GM21529 (cell line): ENCODE measurements around the gene CDO1.

ENCODE experiments used
- ATAC-seq: cut with Tn5 transposase; IDR thresholded peaks from one replicate; pipeline ENCODE4 v1.9.1; 2021; ENCODE audit not compliant: unreplicated experiment

The CDO1 gene

DNA sequence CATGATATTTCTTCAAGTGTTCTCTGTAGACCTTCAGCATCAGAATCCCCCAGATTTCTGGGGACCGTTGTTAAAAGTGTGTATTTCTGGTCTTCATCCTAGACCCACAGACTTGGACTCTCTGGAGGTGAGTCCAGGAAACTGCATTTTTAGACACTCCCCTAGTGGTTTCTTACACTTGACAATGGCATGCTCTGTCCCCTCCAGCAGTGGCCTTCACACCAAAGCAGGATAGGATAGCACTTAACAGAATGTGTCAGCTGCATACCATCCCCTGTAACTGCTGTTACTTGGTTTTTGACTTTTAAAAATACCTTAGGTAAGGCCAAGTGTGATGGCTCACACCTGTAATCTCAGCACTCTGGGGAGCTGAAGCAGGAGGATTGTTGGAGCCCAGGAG is 20.8 kb downstream of the CDO1 start:
- no peak for ATAC-seq

DNA sequence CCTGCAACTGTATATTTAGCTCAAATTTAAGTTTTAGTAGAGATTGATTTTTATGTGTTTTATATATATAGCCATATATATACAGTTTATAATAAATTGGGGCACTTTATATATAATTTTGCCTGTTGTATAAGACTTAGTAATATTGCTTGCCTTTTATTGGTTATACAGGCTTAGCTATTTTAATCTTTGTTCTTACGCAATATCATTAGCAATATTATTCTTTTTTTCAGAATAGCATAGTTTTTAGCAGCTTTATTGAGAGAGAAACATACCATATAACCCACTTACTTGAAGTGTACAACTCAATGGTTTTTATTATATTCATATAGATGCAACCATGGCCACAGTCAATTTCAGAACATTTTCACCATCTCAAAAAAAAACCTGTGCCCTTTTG is 28.0 kb downstream of the CDO1 start:
- ATAC-seq, result no peak

GRCh38 chr5:115787426-115787825 is 29.0 kb downstream of the CDO1 start:
- ATAC-seq, result no peak

GRCh38 chr5:115785381-115786065 is 30.9 kb downstream of the CDO1 start:
- ATAC-seq, result no peak

DNA sequence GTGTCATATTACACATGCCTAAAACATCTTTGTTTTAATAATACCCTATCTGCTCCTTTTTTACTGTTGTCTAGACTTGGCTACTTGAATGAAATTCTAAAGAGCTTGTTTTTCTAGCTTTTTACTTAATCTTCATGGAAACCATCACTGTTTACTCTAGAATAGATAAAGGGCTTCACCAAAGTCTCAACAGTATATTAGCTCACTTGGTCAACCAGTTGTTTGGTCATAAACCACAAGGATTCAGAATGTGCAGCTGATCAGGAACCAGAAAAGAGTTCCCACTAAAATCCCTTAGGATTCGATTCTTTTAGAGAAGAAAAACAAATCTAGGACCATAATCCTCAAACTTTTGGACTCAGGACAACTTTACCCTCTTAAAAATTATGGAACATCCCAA is 38.0 kb downstream of the CDO1 start:
- ATAC-seq, result no peak

DNA sequence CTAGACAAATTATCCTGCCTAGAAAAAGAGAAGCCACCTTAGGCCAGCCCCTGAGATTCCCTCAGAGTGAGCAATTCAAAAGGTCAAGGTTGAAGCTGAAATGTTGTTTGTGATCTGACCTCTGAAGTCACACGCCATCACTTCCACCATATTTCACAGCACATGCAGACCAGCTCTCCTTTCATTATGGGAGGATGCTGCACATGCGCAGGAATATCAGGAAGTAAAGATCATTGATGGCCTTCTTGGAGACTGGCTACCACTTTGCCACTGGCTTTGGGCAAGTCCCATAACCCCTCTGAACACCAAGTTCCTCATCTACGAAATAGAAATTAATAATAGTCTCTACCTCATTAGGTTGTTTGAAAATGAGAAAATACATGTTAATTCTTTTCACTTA is 39.5 kb downstream of the CDO1 start:
- no peak for ATAC-seq

GRCh38 chr5:115775999-115776398 is 40.5 kb downstream of the CDO1 start:
- no peak for ATAC-seq

- ATAC-seq, result no peak
Measured at GRCh38 chr5:115774684-115775083, 41.8 kb downstream of the CDO1 start.

DNA sequence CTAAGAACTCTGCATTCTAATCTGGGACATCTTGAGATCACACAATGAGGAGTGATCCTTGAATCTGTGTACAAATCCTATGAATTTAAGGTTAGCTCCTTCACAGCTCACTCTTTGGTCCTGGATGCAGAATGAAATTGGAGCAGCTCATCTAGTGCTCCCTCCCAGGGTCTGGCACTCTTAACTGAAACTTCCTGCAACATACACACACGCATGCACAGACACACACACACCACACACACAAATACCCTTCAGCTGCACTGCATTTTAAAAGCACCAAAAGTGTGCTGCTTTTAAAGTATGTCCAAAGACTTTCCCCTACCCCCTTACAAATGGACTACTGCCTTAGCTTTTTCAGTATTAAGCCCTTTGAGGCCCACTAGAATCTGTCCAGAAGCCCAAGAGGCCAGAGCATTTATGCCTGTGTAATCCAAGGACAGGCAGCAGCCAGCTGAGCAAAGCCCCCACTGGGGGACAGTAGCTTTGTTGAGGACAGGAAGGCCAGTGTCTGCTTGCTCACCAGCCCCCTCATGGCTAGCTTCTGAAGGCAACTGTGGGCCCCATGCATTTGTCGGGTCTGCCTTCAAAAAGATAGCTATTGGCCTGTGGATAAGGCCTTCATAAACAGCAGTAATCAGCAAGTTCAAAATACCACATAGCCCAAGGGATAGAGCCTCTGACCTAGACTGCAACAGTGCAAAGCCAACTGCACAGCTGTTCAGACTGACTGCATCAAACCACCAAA is 43.6 kb downstream of the CDO1 start:
- ATAC-seq, result no peak

GRCh38 chr5:115770466-115770865 is 46.0 kb downstream of the CDO1 start:
- ATAC-seq, result no peak

- peak; percentile 52 for ATAC-seq
Measured at GRCh38 chr5:115767424-115767823, 49.0 kb downstream of the CDO1 start.

GRCh38 chr5:115766608-115767007 is 49.9 kb downstream of the CDO1 start:
- no peak for ATAC-seq

DNA sequence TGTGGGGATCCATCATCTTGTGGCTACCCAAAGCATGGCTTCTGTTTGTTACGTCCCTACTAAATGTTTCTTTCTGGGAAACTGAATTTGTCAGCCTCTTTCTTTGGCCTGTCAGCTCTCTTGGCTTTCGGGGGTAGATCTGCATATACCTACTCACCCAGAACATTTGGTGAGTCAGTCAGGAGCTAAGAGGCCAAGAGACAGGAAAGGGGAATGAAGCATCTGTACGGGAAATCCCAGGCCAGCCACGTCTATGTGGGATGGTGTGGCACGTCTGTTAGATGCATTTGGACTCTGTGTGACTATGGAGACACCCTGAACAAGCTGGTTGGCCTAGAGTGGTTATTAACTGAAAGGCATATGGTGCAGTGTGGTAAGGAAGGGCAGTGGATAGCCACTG is 58.1 kb downstream of the CDO1 start:
- peak; percentile 91 for ATAC-seq

GRCh38 chr5:115755675-115756074 is 60.8 kb downstream of the CDO1 start:
- ATAC-seq, result no peak
